Mucosa of descending colon (tissue), 3 donors: Measurements from ENCODE around the gene CRACR2B. TPM values are rescaled to one million over a fixed set of nuclear protein-coding genes. Genes with fewer than 3 reads are reported as not detected.
A peak's percentile ranks its signal among the peaks of the same experiment; 100 is the strongest.

Experiments used
- ATAC-seq: fragments of 200-7000 bp; cut with Tn5 transposase; one replicate; pipeline ENCODE4 v1.9.1; 2020; ENCODE audit warnings: mild to moderate bottlenecking, moderate library complexity
- DNase-seq, 3 donors: peaks; one replicate each; pipeline ENCODE4 v3.0.0-alpha.2; 2020
- H3K36me3 ChIP-seq: fragments of 200-600 bp; one replicate; pipeline ENCODE4 v1.8.0; 2021; ENCODE audit warnings: low read depth, mild to moderate bottlenecking
- H3K4me1 ChIP-seq: fragments of 200-600 bp; one replicate; pipeline ENCODE4 v1.8.0; 2021; ENCODE audit warnings: low read depth, mild to moderate bottlenecking
- H3K4me3 ChIP-seq: fragments of 200-600 bp; one replicate; pipeline ENCODE4 v1.8.0; 2021; ENCODE audit warnings: mild to moderate bottlenecking
- H3K9me3 ChIP-seq: fragments of 200-600 bp; one replicate; pipeline ENCODE4 v1.8.0; 2021; ENCODE audit warnings: mild to moderate bottlenecking
- intact Hi-C, 2 donors: fragments of 100-400 bp; cut with DNase I in 1 of 2; cut with micrococcal nuclease in 1 of 2; formaldehyde crosslinking; loops; one replicate each; pipeline versions ENCODE4 v1.11.0 to v1.11.1; 2022; cut with DNase I, micrococcal nuclease
- total RNA-seq, 3 donors: library from RNA; stranded (reverse); fragmentation: NEBNext Ultra II Directional in 2 of 3; extraction: Animal tissue kit (Norgen Biotek cat#: 25700) in 2 of 3; gene quantifications; one replicate each; pipeline versions ENCODE4 v1.2.1 to v1.2.4, GENCODE V29; 2021 to 2023
- TF ChIP-seq, protein P1 (sequence below): fragments of 200-600 bp; IDR thresholded peaks from one replicate; pipeline ENCODE4 v1.8.0; 2022; ENCODE audit warnings: antibody characterized with exemption, mild to moderate bottlenecking
- donor health status: DM: no; HTN: no; CAD: no; lungs with moderate emphysema.
- donor health status: DM: no; HTN: no; CAD: no.
- donor health status: DM: no; HTN: yes; CAD: no.

Gene CRACR2B
- total RNA-seq, 3 donors from 2014 or later, result 43.5 to 137 (median 129) TPM

- no peaks in the 10 kb centered on the region for H3K36me3 ChIP-seq
- TF ChIP-seq, protein P1, sequence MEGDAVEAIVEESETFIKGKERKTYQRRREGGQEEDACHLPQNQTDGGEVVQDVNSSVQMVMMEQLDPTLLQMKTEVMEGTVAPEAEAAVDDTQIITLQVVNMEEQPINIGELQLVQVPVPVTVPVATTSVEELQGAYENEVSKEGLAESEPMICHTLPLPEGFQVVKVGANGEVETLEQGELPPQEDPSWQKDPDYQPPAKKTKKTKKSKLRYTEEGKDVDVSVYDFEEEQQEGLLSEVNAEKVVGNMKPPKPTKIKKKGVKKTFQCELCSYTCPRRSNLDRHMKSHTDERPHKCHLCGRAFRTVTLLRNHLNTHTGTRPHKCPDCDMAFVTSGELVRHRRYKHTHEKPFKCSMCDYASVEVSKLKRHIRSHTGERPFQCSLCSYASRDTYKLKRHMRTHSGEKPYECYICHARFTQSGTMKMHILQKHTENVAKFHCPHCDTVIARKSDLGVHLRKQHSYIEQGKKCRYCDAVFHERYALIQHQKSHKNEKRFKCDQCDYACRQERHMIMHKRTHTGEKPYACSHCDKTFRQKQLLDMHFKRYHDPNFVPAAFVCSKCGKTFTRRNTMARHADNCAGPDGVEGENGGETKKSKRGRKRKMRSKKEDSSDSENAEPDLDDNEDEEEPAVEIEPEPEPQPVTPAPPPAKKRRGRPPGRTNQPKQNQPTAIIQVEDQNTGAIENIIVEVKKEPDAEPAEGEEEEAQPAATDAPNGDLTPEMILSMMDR, result no peak
- peak; percentile 76 to 89 (median 82) for DNase-seq
- intact Hi-C loops, result no loop called here
- peak overlapping the region; percentile 51 for H3K4me3 ChIP-seq
- ATAC-seq, result peak; percentile 54
- no peaks in the 10 kb centered on the region for H3K9me3 ChIP-seq
- peaks cover 27% of the 10 kb centered on the region for H3K4me1 ChIP-seq
These were observed 30.2 kb upstream of the CRACR2B start for GRCh38 chr11:797296-798092.

DNA sequence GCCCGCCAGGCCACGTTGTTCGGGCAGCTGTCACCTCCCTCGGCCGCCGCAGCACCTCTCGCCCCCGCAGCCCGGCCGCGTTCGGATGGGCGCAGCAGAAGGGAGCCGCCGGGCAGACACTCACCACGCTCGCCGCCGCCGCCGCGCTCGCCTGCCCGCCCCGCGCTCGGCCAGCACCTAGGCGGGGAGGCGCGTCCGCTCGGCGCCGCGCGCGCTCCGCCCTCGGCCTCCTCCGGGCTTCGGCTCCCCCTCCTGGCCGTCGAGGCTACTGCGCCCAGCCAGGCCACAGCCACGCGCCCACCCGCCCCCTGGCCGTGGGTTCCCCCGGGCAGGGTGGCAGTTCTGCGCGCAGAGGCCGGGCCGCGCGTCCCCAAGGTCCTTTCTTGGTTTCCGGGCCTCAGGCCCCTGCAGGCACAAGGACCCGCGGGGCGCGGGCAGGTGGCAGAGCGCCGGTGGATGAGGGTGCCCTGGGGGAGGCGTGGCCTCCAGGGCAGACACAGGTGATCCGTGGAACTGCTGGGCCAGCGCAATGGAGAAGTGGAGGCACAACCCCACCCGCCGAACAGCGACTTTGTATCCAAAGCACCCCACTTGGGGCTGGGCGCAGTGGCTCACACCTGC, 29.5 kb upstream of the CRACR2B start, which contains the start of gene SLC25A22:
Gene SLC25A22 (minus strand): TSS at position 189 of the 621 bp plus-strand sequence. CDS start 3,275 bp downstream, outside the sequence.
- Histone ChIP-seq H3K9me3 (no peaks in the 10 kb centered on the region), H3K4me1 (peaks cover 27% of the 10 kb centered on the region), H3K36me3 (no peaks in the 10 kb centered on the region), H3K4me3 (peak within 1 kb of the TSS; percentile 51)
- ATAC-seq (peak; percentile 79), DNase-seq (peak; percentile 85 to 90 (median 87))
- TF ChIP-seq, protein P1, result peak; percentile 99
- intact Hi-C loops, result no loop called here

GRCh38 chr11:799641-800316, 27.9 kb upstream of the CRACR2B start:
- H3K4me1 ChIP-seq, result peaks cover 38% of the 10 kb centered on the region
- TF ChIP-seq, protein P1, result no peak

GRCh38 chr11:800473-800872, 27.2 kb upstream of the CRACR2B start:
- Histone ChIP-seq H3K4me1 (peaks cover 37% of the 10 kb centered on the region), H3K36me3 (no peaks in the 10 kb centered on the region), H3K4me3 (no peak overlapping the region), H3K9me3 (no peaks in the 10 kb centered on the region)
- intact Hi-C loops, result no loop called here
- TF ChIP-seq, protein P1, result no peak
- ATAC-seq, result no peak
- no peak for DNase-seq

More at GRCh38 chr11:799641-800316, 27.9 kb upstream of the CRACR2B start:
- intact Hi-C loops, result no loop called here
- DNase-seq, result no peak
- Histone ChIP-seq H3K36me3 (no peaks in the 10 kb centered on the region), H3K9me3 (no peaks in the 10 kb centered on the region), H3K4me3 (no peak overlapping the region)
- ATAC-seq, result no peak

DNA sequence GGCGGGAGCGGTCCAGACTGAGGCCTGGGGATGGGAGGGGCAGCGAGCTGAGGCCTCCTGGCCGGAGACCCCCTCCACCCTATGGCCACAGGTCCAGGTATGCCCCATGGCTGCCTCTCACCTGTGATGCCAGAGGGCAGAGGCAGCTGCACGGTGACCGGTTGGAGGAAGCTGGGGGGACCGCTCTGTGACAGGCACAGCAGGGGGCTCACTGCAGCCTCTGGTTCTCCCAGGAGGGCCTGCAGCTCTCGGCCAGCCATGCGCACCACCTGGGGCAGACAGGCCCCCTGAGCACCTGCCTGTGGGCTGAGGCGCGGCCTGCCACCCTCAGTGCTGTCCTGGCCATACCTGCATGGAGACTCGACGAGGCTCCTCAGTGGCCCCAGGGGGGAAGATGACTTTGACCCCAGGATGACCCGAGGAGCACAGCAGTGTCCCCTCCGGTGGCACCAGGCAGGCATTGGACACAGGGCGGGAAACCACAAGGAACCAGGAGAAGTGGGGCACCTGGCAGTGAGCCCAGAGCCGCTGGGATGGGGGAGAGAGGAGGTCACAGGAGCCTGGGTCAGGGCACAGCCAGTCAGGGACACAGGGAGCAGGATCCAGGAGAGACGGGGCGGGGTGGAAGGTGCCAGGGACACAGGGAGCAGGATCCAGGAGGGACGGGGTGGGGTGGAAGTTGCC, 26.5 kb upstream of the CRACR2B start:
- Histone ChIP-seq H3K4me3 (no peak overlapping the region), H3K4me1 (peaks cover 31% of the 10 kb centered on the region), H3K9me3 (no peaks in the 10 kb centered on the region), H3K36me3 (no peaks in the 10 kb centered on the region)
- TF ChIP-seq, protein P1, result no peak
- ATAC-seq (no peak), DNase-seq (no peak)
- intact Hi-C loops, result no loop called here
